Liver (tissue), 9 donors: ENCODE data around the gene SCAMP1. TPM values are rescaled to one million over a fixed set of nuclear protein-coding genes. Genes with fewer than 3 reads are reported as not detected.
"Not testable (repeated sequence)": the region's sequence is repeated elsewhere in the genome, so short reads cannot be mapped to it uniquely, and the experiment has no call there.

ENCODE experiments used
- DNase-seq: peaks from one replicate; pipeline ENCODE4 v3.0.0-alpha.2; 2017; ENCODE audit warnings: low spot score
- H3K27ac ChIP-seq, 2 donors: one replicate each; pipeline ENCODE4 v1.7.0; 2013; ENCODE audit warnings: inconsistent platforms in 2 of 2, low read length in 2 of 2, control low read depth in 1 of 2, low read depth in 1 of 2, mild to moderate bottlenecking in 1 of 2
- H3K27me3 ChIP-seq, 4 donors: one replicate each; pipeline versions ENCODE4 v1.6.1 to v1.7.0; 2013; ENCODE audit warnings: low read length in 3 of 4, inconsistent platforms in 1 of 4, mild to moderate bottlenecking in 1 of 4, moderate library complexity in 1 of 4; ENCODE audit not compliant: control insufficient read depth in 4 of 4, insufficient read depth in 4 of 4
- H3K36me3 ChIP-seq, 4 donors: one replicate each; pipeline versions ENCODE4 v1.6.1 to v1.7.0; 2013; ENCODE audit warnings: low read length in 3 of 4, mild to moderate bottlenecking in 3 of 4, low read depth in 1 of 4, moderate library complexity in 1 of 4; ENCODE audit not compliant: control insufficient read depth in 4 of 4, insufficient read depth in 3 of 4
- H3K4me1 ChIP-seq, 4 donors: one replicate each; pipeline versions ENCODE4 v1.6.1 to v1.7.0; 2013; ENCODE audit warnings: low read length in 3 of 4, mild to moderate bottlenecking in 3 of 4, moderate library complexity in 1 of 4; ENCODE audit not compliant: control insufficient read depth in 4 of 4, insufficient read depth in 4 of 4
- H3K4me3 ChIP-seq, 3 donors: one replicate each; pipeline versions ENCODE4 v1.6.1 to v1.7.0; 2013; ENCODE audit warnings: low read length in 3 of 3, control low read depth in 1 of 3, low read depth in 1 of 3, mild to moderate bottlenecking in 1 of 3
- H3K9ac ChIP-seq, 2 donors: one replicate each; pipeline ENCODE4 v1.7.0; 2013; ENCODE audit warnings: low read length in 2 of 2, mild to moderate bottlenecking in 2 of 2, moderate library complexity in 2 of 2, control low read depth in 1 of 2, low read depth in 1 of 2
- H3K9me3 ChIP-seq, 4 donors: one replicate each; pipeline versions ENCODE4 v1.6.1 to v1.7.0; 2013; ENCODE audit warnings: low read length in 3 of 4; ENCODE audit not compliant: control insufficient read depth in 4 of 4
- ATF3 ChIP-seq: IDR thresholded peaks from 2 replicates; pipeline ENCODE4 v1.6.1; 2016; ENCODE audit warnings: antibody characterized with exemption
- CTCF ChIP-seq: fragments of 150-350 bp; IDR thresholded peaks from 2 replicates; pipeline ENCODE4 v1.5.1; 2017; ENCODE audit warnings: improper control_type of control experiment, low read depth, low read length; ENCODE audit not compliant: missing input control
- EGR1 ChIP-seq, 2 donors: IDR thresholded peaks; 2 replicates each; pipeline ENCODE4 v1.6.1; 2016 to 2018; ENCODE audit warnings: antibody characterized with exemption in 2 of 2, low read depth in 2 of 2
- FOXA1 ChIP-seq: IDR thresholded peaks from 2 replicates; pipeline ENCODE4 v1.6.1; 2016; ENCODE audit warnings: antibody characterized with exemption
- FOXA2 ChIP-seq: IDR thresholded peaks from 2 replicates; pipeline ENCODE4 v1.6.1; 2016; ENCODE audit warnings: antibody characterized with exemption
- GABPA ChIP-seq, 2 donors: IDR thresholded peaks in 1 of 2; conservative IDR thresholded peaks in 1 of 2; 2 replicates each; pipeline ENCODE4 v1.6.1; 2016; ENCODE audit warnings: antibody characterized with exemption in 2 of 2, mild to moderate bottlenecking in 1 of 2, moderate library complexity in 1 of 2
- HNF4A ChIP-seq, 2 donors: conservative IDR thresholded peaks; 2 replicates each; pipeline ENCODE4 v1.6.1; 2016; ENCODE audit warnings: antibody characterized with exemption in 2 of 2, mild to moderate bottlenecking in 2 of 2
- HNF4G ChIP-seq: IDR thresholded peaks from 2 replicates; pipeline ENCODE4 v1.6.1; 2016; ENCODE audit warnings: antibody characterized with exemption
- JUND ChIP-seq, 2 donors: IDR thresholded peaks; 2 replicates each; pipeline ENCODE4 v1.6.1; 2016; ENCODE audit warnings: antibody characterized with exemption in 2 of 2
- MAX ChIP-seq: IDR thresholded peaks from 2 replicates; pipeline ENCODE4 v1.6.1; 2016; ENCODE audit warnings: antibody characterized with exemption
- NR2F2 ChIP-seq: IDR thresholded peaks from 2 replicates; pipeline ENCODE4 v1.6.1; 2016; ENCODE audit warnings: antibody characterized with exemption
- RAD21 ChIP-seq, 2 donors: IDR thresholded peaks; 2 replicates each; pipeline ENCODE4 v1.6.1; 2016; ENCODE audit warnings: antibody characterized with exemption in 2 of 2, mild to moderate bottlenecking in 2 of 2
- REST ChIP-seq: IDR thresholded peaks from 2 replicates; pipeline ENCODE4 v1.6.1; 2016; ENCODE audit warnings: antibody characterized with exemption, mild to moderate bottlenecking
- RXRA ChIP-seq, 2 donors: IDR thresholded peaks; 2 replicates each; pipeline ENCODE4 v1.6.1; 2017 to 2018; ENCODE audit warnings: antibody characterized with exemption in 2 of 2, mild to moderate bottlenecking in 1 of 2
- TAF1 ChIP-seq: conservative IDR thresholded peaks from 2 replicates; pipeline ENCODE4 v1.6.1; 2016; ENCODE audit warnings: antibody characterized with exemption, mild to moderate bottlenecking
- YY1 ChIP-seq: IDR thresholded peaks from 2 replicates; pipeline ENCODE4 v1.6.1; 2016; ENCODE audit warnings: antibody characterized with exemption, mild to moderate bottlenecking
- ZBTB33 ChIP-seq: IDR thresholded peaks from 2 replicates; pipeline ENCODE4 v1.6.1; 2016; ENCODE audit warnings: antibody characterized with exemption
- WGBS: extraction: QIAGEN DNeasy Blood & Tissue Kit; methylation state at CpG from one replicate; pipeline ENCODE4 v1.1.7; 2013; 5-methylcytosine and 5-hydroxymethylcytosine counted together
- polyA plus RNA-seq, 2 donors: library from polyadenylated mRNA; stranded (reverse) in 1 of 2; unstranded in 1 of 2; fragments of 200-250 nt in 1 of 2; fragments of >200 nt in 1 of 2; fragmentation: Nextera tagmentation in 1 of 2; extraction: Ambion mirVana in 1 of 2; gene quantifications; one replicate each; pipeline versions ENCODE4 v1.2.1 to v1.2.3, GENCODE V29; 2013 to 2015
- total RNA-seq, 2 donors: library from RNA; depleted of rRNA; stranded (reverse); fragments of >200 nt; gene quantifications; one replicate each; pipeline ENCODE4 v1.2.3, GENCODE V29; 2014
- donor health status: healthy.
- donor health status: healthy.
- donor health status: healthy.
- donor health status: healthy.
- donor health status: healthy.

Gene SCAMP1
- total and polyA plus RNA-seq, 4 donors: 5.9 to 15.0 (median 9.0) TPM

GRCh38 chr5:78449103-78449502, 88.7 kb downstream of the SCAMP1 start:
- Histone ChIP-seq H3K4me1 (no peaks in the 10 kb centered on the region), H3K27me3 (no peaks in the 10 kb centered on the region), H3K9ac (no peak overlapping the region), H3K9me3 (no peaks in the 10 kb centered on the region), H3K4me3 (no peak overlapping the region), H3K36me3 (peaks cover 0 to 5% (median 1%) of the 10 kb centered on the region in 4 donors), H3K27ac (no peak overlapping the region)
- DNase-seq: no peak
- TF ChIP-seq EGR1 (IDR thresholded peaks at IDR 0.05; ENCODE audit: low read depth in 2 of 2) (no peak), YY1 (no peak), REST (no peak), NR2F2 (no peak)

GRCh38 chr5:78457507-78457906, 97.1 kb downstream of the SCAMP1 start:
- 90% methylated on average over 14 of the region's 14 CpGs for WGBS
- H3K4me1 ChIP-seq, H3K36me3 ChIP-seq, DNase-seq, H3K4me3 ChIP-seq, H3K9me3 ChIP-seq, H3K9ac ChIP-seq, H3K27me3 ChIP-seq, H3K27ac ChIP-seq: not testable (repeated sequence)

- Histone ChIP-seq H3K4me1 (no peaks in the 10 kb centered on the region), H3K27me3 (no peaks in the 10 kb centered on the region), H3K9me3 (no peaks in the 10 kb centered on the region), H3K9ac (no peak overlapping the region), H3K27ac (no peak overlapping the region), H3K4me3 (no peak overlapping the region), H3K36me3 (peaks cover 0 to 3% (median 0%) of the 10 kb centered on the region in 4 donors)
- TF ChIP-seq HNF4G (no peak), TAF1 (no peak), FOXA2 (no peak), JUND (IDR thresholded peaks at IDR 0.05) (no peak), ATF3 (no peak), GABPA (IDR thresholded peaks at IDR 0.05 in 1 of 2, conservative IDR thresholded peaks at IDR 0.05 in 1 of 2) (no peak), HNF4A (conservative IDR thresholded peaks at IDR 0.05) (no peak)
- no peak for DNase-seq
- WGBS: 93% methylated on average over 2 of the region's 2 CpGs
Observed at GRCh38 chr5:78458843-78459242, 98.4 kb downstream of the SCAMP1 start.

GRCh38 chr5:78467140-78467539, 106.7 kb downstream of the SCAMP1 start:
- H3K9ac ChIP-seq: no peak overlapping the region
- WGBS: 95% methylated on average over 1 of the region's 1 CpG
- no peak for DNase-seq
- H3K4me1 ChIP-seq: no peaks in the 10 kb centered on the region
- H3K27ac ChIP-seq: no peak overlapping the region
- no peaks in the 10 kb centered on the region for H3K27me3 ChIP-seq
- H3K36me3 ChIP-seq: peaks cover 0 to 3% (median 1%) of the 10 kb centered on the region in 4 donors
- H3K4me3 ChIP-seq: no peak overlapping the region
- no peaks in the 10 kb centered on the region for H3K9me3 ChIP-seq
- TF ChIP-seq RXRA (IDR thresholded peaks at IDR 0.05): no peak
- TF ChIP-seq GABPA (IDR thresholded peaks at IDR 0.05 in 1 of 2, conservative IDR thresholded peaks at IDR 0.05 in 1 of 2): no peak
- TF ChIP-seq ZBTB33: no peak
- no peak for TF ChIP-seq EGR1 (IDR thresholded peaks at IDR 0.05; ENCODE audit: low read depth in 2 of 2)
- TF ChIP-seq MAX: no peak
- TF ChIP-seq RAD21 (IDR thresholded peaks at IDR 0.05): no peak
- no peak for TF ChIP-seq CTCF
- no peak for TF ChIP-seq HNF4G
- no peak for TF ChIP-seq FOXA1
- no peak for TF ChIP-seq HNF4A (conservative IDR thresholded peaks at IDR 0.05)
- TF ChIP-seq TAF1: no peak
- TF ChIP-seq ATF3: no peak
